ENCODE data around the gene ZGRF1.

GRCh38 chr4:112648263-112649054, 11.8 kb upstream of the ZGRF1 start:
- TF ChIP-seq, protein P1, sequence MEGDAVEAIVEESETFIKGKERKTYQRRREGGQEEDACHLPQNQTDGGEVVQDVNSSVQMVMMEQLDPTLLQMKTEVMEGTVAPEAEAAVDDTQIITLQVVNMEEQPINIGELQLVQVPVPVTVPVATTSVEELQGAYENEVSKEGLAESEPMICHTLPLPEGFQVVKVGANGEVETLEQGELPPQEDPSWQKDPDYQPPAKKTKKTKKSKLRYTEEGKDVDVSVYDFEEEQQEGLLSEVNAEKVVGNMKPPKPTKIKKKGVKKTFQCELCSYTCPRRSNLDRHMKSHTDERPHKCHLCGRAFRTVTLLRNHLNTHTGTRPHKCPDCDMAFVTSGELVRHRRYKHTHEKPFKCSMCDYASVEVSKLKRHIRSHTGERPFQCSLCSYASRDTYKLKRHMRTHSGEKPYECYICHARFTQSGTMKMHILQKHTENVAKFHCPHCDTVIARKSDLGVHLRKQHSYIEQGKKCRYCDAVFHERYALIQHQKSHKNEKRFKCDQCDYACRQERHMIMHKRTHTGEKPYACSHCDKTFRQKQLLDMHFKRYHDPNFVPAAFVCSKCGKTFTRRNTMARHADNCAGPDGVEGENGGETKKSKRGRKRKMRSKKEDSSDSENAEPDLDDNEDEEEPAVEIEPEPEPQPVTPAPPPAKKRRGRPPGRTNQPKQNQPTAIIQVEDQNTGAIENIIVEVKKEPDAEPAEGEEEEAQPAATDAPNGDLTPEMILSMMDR (IDR thresholded peaks at IDR 0.05): no peak
- no peak for TF ChIP-seq POLR2A (IDR thresholded peaks at IDR 0.05)

Measured in esophagus squamous epithelium (tissue), 4 donors.